ENCODE data around the gene MRPL27.
"Not testable (repeated sequence)": the region's sequence is repeated elsewhere in the genome, so short reads cannot be mapped to it uniquely, and the experiment has no call there.

MRPL27 gene

DNA sequence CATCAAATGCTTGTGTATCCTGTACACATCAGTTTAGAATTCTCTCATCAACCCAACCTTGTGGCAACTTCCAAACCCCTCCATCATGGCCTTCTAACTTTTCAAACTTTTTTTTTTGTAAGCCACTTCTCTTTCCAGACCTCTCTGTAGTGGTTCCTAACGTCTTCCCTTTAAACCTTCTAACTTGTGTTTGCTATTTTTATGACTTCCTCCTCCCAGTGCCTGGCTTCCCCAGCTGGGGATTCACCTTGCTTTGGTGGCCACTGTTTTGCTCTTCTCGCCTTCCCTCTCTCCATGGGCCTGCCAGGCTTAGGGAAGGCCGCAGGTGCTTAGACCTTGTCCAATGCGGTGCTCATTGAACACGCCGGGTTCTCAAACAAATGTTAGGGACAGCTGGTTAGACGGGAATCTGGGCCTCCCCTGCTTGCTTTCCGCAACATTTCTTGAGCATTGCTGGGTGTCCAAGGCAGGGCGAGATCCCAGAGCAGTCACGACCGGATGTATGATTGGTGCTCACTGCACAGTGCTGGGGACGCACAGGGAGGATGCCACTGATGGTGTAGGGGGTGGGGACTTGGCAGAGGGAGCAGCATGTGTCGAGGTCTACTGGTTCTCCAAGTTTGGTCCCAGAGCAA, 28.1 kb downstream of the MRPL27 start:
- no peak for DNase-seq

DNA sequence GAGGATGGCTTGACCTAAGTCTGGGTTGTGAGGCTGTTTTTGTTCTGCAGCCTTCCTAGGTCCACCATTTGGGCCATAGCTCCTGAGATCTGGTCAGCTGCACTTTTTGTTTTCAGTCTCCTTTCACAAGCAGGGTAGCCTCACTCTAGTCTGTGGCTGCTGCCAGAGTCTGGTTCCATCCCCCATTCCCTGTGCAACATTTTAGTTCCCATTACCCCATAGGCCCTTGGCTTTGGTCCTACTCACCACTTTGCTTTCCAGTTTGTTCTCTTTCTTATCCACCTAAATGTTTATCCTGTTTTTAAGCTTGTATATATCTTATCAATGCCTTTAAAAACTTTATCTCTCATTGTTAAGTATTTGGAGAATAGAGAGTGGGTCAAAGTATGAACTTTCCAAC, 33.6 kb downstream of the MRPL27 start:
- DNase-seq: no peak

DNA sequence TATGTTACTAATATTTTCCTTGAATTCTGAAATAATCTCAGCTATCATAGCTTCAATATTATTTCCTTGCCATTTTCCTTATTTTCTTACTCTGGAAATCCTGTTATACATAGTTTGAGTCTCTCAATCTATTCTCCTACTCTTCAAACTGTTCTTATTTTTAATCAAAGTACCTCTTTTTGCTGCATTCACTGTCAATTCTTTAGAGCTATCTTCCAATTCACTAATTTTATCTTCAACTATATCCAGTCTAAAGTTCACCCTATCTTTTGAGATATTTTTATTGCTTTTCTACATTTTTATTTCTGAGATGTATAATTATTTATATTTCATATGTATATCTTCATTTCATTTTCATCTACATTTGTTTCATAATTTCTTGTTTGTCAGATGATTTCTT, 34.3 kb downstream of the MRPL27 start:
- no peak for DNase-seq

DNA sequence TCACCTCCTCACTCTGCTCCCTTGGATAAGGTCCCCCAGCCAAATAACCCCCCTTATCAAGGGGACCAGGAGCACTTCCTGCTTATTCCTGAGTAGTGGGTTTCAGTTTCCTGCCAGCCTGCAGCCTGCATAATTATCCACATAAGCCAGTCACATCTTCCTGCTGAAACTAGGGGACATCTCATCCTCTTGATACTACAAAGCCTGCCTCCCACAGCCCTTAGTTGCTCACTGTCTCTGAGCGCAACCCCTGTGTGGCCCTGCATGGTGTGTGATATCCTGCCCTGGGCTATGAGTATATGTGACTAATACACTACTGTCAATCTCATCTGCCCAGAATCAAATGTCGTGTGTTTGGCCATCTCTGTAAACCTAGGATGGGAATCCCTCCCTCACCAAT, 35.0 kb downstream of the MRPL27 start:
- DNase-seq: no peak

- not testable (repeated sequence) for DNase-seq
Observed at GRCh38 chr17:50333291-50334057, 39.5 kb downstream of the MRPL27 start.

GRCh38 chr17:50332196-50332595, 40.8 kb downstream of the MRPL27 start:
- DNase-seq: no peak

- DNase-seq: no peak
Observed at GRCh38 chr17:50331085-50331791, 41.7 kb downstream of the MRPL27 start.

DNA sequence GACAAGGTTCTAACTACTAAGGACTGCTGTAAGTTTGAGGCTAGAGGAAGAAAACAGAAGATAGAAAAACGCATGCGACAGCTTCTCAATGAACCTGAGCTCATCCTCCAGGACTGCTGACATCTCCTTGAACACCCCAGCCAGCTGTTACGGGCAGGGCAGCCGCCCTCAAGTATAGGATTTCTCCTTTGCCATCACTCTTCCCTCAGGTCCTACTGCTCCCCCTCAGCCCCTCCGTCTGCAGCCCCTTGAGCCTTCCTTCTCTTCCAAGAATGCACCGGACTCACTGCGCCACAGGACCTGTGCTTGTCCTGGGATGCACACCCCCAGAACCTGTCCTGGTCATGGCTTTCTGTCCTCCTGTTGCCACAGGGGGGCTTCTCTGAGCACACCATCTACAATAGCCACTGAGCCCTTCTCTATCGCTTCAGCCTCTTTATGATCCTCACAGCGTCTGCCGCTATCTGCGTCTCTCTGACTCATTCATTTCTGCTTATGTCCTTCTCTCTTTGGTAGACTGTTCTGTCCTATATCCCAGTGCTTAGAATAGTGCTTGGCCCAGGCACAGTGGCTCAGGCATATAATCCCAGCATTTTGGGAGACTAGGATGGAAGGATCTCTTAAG, 42.7 kb downstream of the MRPL27 start:
- DNase-seq: no peak

GRCh38 chr17:50329716-50330115, 43.3 kb downstream of the MRPL27 start:
- DNase-seq: no peak

- no peak for DNase-seq
Observed at GRCh38 chr17:50328363-50329325, 44.3 kb downstream of the MRPL27 start.

DNA sequence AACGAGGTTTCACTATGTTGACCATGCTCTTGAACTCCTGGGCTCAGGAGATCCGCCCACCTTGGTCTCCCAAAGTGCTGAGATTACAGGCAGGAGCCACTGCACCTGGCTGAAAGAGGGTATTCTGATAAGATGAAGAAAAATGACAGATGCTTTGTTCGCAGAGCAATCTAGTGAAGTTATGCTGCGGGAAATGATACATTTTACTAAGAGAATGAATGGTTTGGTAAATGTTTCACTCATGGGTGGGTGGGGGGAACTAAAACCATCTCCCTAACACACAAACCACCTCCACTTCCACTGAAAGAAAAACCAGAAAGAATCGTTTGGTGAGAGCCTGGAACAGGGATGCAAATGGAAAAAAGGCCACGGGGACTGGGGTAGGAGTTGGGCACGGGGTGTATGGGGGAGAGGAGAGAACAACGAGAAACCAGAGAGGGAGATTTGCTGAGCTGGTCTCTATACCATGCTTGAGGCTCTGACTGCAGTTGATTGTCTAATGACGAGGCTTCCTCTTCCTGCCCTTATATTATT, 46.1 kb downstream of the MRPL27 start:
- DNase-seq: no peak

DNA sequence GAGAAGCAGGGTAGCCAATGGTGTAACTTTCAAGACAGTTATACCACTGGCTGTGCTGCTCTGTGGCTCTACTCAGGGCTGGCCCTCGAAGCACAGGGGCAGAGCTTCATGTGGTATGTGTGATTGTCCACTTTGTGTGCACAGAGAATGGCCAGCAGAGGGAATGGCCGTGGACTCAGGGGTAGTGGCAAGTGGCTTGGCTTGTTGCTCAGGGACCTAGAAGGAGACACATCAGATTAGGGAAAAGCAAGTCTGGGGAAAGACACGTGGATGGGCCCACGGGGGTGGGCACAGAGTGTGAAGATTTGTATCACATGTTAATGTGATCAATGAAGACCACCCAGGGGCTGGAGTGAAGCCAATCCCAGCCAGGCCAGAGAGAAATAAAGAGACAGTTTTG, 47.1 kb downstream of the MRPL27 start:
- DNase-seq: no peak

DNA sequence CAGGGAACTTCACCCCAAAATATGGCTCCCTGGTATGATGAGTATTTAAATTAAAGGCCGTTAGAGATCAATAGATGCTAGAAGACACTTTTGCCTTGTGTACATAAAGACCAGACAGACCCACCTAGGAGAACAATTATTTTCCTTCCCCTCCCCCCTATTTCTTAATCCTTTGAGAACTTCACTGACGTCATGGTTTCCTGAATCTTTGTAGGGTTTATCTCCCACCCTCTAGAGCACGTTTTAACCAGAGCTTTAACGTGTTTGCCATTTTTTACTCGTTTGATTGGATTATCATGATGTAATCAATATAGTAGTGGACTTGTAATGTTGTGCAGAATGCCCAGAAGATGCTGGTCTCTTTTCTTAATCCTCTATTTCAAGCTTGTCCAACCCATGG, 49.9 kb downstream of the MRPL27 start:
- no peak for DNase-seq

DNA sequence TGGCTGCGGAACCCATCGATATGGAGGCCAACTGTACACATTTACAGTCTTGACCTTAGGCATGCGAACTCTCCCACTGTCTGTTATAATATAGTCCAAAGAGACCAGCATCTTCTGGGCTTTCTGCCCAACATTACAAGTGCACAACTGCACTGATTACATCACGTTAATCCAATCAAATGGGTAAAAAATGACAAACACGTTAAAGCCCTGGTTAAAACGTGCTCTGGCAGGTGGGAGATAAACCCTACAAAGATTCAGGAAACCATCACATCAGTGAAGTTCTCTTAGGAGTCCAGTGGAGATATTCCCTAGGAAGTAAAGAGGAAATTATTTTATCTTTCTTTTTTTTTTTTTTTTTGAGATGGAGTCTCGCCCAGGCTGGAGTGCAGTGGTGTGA, 50.7 kb downstream of the MRPL27 start:
- no peak for DNase-seq

- DNase-seq: no peak
Observed at GRCh38 chr17:50319306-50320004, 53.5 kb downstream of the MRPL27 start.

DNA sequence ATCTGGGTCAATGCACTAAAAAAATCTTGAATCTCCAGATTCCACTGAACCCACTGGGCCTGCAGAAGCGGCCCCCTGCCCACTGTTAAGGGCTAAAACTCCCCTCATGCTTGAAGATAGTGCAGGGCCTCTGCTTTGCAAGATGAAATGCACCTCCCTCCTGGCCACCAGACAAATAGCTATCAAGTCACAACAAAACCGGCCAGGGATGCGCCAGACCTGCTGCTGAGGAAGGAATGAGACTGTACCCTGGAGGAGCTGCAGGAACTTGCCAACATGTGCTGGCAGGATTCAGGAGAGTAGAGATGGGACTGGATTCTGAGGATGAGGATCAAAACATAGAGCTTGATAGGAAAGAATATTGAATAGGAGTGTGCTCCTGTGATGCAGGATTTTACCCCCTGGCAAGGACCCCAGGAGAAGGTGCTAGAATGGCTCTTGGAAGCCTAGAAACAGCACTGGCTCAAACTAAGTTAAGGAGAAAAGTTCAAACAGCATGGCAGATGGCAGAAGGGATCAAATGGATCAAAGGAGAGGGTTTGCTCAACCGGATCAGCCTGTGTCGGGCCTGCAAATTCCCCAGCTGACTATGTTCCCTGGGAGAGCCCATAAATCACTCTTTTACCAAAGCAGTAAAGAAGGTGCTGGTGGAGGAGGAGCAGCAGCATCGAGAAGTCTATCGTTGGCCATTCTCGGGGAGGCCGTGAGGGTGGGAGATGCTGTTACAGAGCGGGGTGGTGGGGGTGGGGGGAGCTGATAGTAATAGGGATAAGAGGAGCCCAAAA, 54.3 kb downstream of the MRPL27 start:
- no peak for DNase-seq
